Astrocyte (in vitro differentiated cells and primary cell): ENCODE data around the gene SMAD7. TPM values are rescaled to one million over a fixed set of nuclear protein-coding genes. Genes with fewer than 3 reads are reported as not detected.

Source experiments
- DNase-seq: peaks from one replicate; pipeline ENCODE4 v3.0.0-alpha.2; 2010; ENCODE audit warnings: low read depth
- FAIRE-seq: peaks from 2 replicates; lab custom pipeline; 2011; peaks lifted over from hg19 to GRCh38; lab: Jason Lieb, UNC
- H2AFZ ChIP-seq: 2 replicates; pipeline ENCODE4 v1.6.0; 2012; ENCODE audit warnings: low read depth, low read length, inconsistent platforms
- H3K27ac ChIP-seq: 2 replicates; pipeline ENCODE4 v1.5.1; 2011; ENCODE audit warnings: low read depth, low read length, inconsistent platforms
- H3K27me3 ChIP-seq: 2 replicates; pipeline ENCODE4 v1.6.0; 2011; ENCODE audit warnings: low read length, inconsistent platforms; ENCODE audit not compliant: insufficient read depth
- H3K36me3 ChIP-seq: 2 replicates; pipeline ENCODE4 v1.5.1; 2011; ENCODE audit warnings: low read length, inconsistent platforms; ENCODE audit not compliant: insufficient read depth
- H3K4me1 ChIP-seq: 2 replicates; pipeline ENCODE4 v1.5.1; 2011; ENCODE audit warnings: low read length, inconsistent platforms; ENCODE audit not compliant: insufficient read depth
- H3K4me2 ChIP-seq: 2 replicates; pipeline ENCODE4 v1.6.0; 2012; ENCODE audit warnings: low read length, inconsistent platforms
- H3K4me3 ChIP-seq: 2 replicates; pipeline ENCODE4 v1.5.1; 2011; ENCODE audit warnings: low read depth, mild to moderate bottlenecking, low read length, inconsistent platforms; ENCODE audit not compliant: insufficient read depth
- H3K79me2 ChIP-seq: 2 replicates; pipeline ENCODE4 v1.6.0; 2012; ENCODE audit warnings: mild to moderate bottlenecking, low read length, inconsistent platforms; ENCODE audit not compliant: insufficient read depth
- H3K9ac ChIP-seq: 2 replicates; pipeline ENCODE4 v1.6.0; 2012; ENCODE audit warnings: mild to moderate bottlenecking, low read length, inconsistent platforms
- H3K9me3 ChIP-seq: 2 replicates; pipeline ENCODE4 v1.5.1; 2012; ENCODE audit warnings: low read depth, mild to moderate bottlenecking, low read length, inconsistent platforms; ENCODE audit not compliant: insufficient read depth
- H4K20me1 ChIP-seq: 2 replicates; pipeline ENCODE4 v1.6.0; 2012; ENCODE audit warnings: low read length, inconsistent platforms; ENCODE audit not compliant: insufficient read depth
- H3K27ac Mint-ChIP-seq: one replicate; pipeline ENCODE4 v1.8.0; 2021; ENCODE audit warnings: mild to moderate bottlenecking, mixed read lengths; ENCODE audit not compliant: unreplicated experiment
- H3K27me3 Mint-ChIP-seq: one replicate; pipeline ENCODE4 v1.8.0; 2021; ENCODE audit warnings: low read depth, mixed read lengths; ENCODE audit not compliant: unreplicated experiment
- H3K36me3 Mint-ChIP-seq: one replicate; pipeline ENCODE4 v1.8.0; 2021; ENCODE audit warnings: low read depth, mixed read lengths; ENCODE audit not compliant: unreplicated experiment
- H3K4me1 Mint-ChIP-seq: one replicate; pipeline ENCODE4 v1.8.0; 2021; ENCODE audit warnings: low read depth, mixed read lengths; ENCODE audit not compliant: unreplicated experiment
- H3K4me3 Mint-ChIP-seq: one replicate; pipeline ENCODE4 v1.8.0; 2021; ENCODE audit warnings: mild to moderate bottlenecking, moderate library complexity, mixed read lengths; ENCODE audit not compliant: unreplicated experiment
- H3K9me3 Mint-ChIP-seq: one replicate; pipeline ENCODE4 v1.8.0; 2021; ENCODE audit warnings: mild to moderate bottlenecking, mixed read lengths; ENCODE audit not compliant: unreplicated experiment
- EZH2 ChIP-seq: IDR thresholded peaks from 2 replicates; pipeline ENCODE4 v1.6.1; 2012; ENCODE audit warnings: mild to moderate bottlenecking, low read length, inconsistent platforms; ENCODE audit not compliant: insufficient read depth
- total RNA-seq: library from RNA; stranded (reverse); gene quantifications from 2 replicates; pipeline ENCODE4 v1.2.1, GENCODE V29; 2021
- TF ChIP-seq, protein P1 (sequence below): IDR thresholded peaks from 2 replicates; pipeline ENCODE4 v1.5.1; 2011; ENCODE audit warnings: low read depth, mild to moderate bottlenecking, inconsistent platforms, low read length, moderate library complexity; ENCODE audit not compliant: insufficient read depth

Gene SMAD7
- total RNA-seq, 1 donor from 2014 or later: 62.9 TPM

DNA sequence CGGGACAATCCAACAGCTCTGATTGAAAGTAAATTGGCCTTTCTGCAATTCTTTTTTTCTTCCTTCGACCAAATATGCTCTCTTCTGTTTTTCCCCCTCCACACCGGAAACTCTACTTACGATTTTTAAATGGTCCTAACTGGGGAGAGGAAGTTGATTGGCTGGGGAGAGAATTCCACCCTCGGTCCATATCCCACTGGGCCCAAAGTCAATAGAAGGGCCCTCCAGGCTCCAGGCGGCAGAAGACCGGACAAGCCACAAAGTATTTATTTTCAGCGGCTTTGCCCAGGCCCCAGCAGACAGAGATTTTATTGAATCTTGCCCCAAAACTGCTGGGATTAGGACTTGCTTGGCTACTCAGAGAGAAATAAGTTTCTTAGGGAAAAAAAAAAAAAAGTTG is 37.1 kb upstream of the SMAD7 start:
- Mint-ChIP-seq H3K9me3 (no peaks in the 10 kb centered on the region), H3K27ac (no peak overlapping the region), H3K4me1 (peaks cover 36% of the 10 kb centered on the region), H3K27me3 (no peaks in the 10 kb centered on the region), H3K36me3 (no peaks in the 10 kb centered on the region), H3K4me3 (no peak overlapping the region)
- H3K4me3 ChIP-seq: no peak overlapping the region
- TF ChIP-seq EZH2: no peak
- TF ChIP-seq, protein P1, sequence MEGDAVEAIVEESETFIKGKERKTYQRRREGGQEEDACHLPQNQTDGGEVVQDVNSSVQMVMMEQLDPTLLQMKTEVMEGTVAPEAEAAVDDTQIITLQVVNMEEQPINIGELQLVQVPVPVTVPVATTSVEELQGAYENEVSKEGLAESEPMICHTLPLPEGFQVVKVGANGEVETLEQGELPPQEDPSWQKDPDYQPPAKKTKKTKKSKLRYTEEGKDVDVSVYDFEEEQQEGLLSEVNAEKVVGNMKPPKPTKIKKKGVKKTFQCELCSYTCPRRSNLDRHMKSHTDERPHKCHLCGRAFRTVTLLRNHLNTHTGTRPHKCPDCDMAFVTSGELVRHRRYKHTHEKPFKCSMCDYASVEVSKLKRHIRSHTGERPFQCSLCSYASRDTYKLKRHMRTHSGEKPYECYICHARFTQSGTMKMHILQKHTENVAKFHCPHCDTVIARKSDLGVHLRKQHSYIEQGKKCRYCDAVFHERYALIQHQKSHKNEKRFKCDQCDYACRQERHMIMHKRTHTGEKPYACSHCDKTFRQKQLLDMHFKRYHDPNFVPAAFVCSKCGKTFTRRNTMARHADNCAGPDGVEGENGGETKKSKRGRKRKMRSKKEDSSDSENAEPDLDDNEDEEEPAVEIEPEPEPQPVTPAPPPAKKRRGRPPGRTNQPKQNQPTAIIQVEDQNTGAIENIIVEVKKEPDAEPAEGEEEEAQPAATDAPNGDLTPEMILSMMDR: no peak
- no peaks in the 10 kb centered on the region for H4K20me1 ChIP-seq
- FAIRE-seq: no peak
- H2AFZ ChIP-seq: no peak overlapping the region
- H3K27ac ChIP-seq: no peak overlapping the region
- no peak for DNase-seq
- H3K36me3 ChIP-seq: no peaks in the 10 kb centered on the region
- H3K4me1 ChIP-seq: peaks cover 22% of the 10 kb centered on the region
- H3K9ac ChIP-seq: no peak overlapping the region
- H3K27me3 ChIP-seq: no peaks in the 10 kb centered on the region
- no peaks in the 10 kb centered on the region for H3K9me3 ChIP-seq
- H3K79me2 ChIP-seq: no peaks in the 10 kb centered on the region
- H3K4me2 ChIP-seq: no peak overlapping the region

DNA sequence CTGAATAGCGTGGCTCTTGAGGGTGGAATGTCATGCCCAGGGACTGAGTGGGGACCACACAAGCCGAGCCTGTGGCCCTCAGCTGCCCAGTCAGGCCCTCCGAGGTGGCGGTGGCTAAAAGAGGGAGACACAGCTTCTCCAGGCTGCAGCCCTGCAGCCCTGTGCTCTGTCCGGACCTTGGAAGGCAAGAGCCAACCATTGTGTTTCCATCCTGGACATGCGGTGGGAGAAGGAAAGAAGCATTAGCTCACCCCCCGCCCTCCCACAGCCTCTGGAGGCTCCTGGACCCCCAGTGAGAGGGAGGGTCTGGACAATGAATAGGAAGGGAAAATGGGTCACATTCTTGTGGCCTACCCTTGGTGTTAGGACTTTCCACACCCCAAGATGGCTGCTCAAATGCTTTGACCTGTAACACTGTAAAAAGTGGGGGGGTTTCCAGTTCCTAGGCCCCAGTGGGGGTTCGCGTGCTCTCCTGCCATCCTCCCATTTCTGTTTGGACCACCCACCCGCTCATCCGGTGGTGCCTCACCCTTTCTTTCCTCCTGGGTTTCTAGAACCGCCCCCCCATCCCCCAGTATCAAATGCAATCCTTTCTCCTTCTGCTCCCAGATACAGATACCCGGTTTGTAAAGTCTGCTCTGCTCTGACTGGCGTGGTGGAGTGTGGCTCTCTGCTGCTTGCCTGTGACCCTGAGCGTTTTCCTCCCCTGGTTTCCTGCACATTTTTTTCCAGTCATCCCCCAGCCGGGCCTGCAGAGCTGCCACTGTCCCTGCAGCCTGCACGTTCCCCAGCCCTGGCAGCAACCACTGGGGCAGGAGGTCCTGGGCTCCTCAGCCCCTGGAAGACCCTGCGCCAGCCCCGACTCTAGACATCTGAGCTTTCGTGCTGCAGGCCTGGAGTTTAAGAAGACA is 36.3 kb upstream of the SMAD7 start:
- H3K27me3 Mint-ChIP-seq: no peaks in the 10 kb centered on the region
- Histone ChIP-seq H2AFZ (no peak overlapping the region), H3K79me2 (no peaks in the 10 kb centered on the region), H3K4me1 (peaks cover 21% of the 10 kb centered on the region), H3K4me3 (no peak overlapping the region), H3K9me3 (no peaks in the 10 kb centered on the region), H3K27me3 (no peaks in the 10 kb centered on the region), H3K27ac (no peak overlapping the region), H3K4me2 (no peak overlapping the region), H3K36me3 (no peaks in the 10 kb centered on the region), H3K9ac (no peak overlapping the region), H4K20me1 (no peaks in the 10 kb centered on the region)
- H3K36me3 Mint-ChIP-seq: no peaks in the 10 kb centered on the region
- peak overlapping the region; percentile 69 for H3K27ac Mint-ChIP-seq
- TF ChIP-seq EZH2: no peak
- TF ChIP-seq, protein P1: no peak
- H3K4me1 Mint-ChIP-seq: peaks cover 38% of the 10 kb centered on the region
- H3K4me3 Mint-ChIP-seq: no peak overlapping the region
- no peaks in the 10 kb centered on the region for H3K9me3 Mint-ChIP-seq
- DNase-seq: no peak
- no peak for FAIRE-seq

- Histone ChIP-seq H3K4me2 (no peak overlapping the region), H2AFZ (no peak overlapping the region), H4K20me1 (no peaks in the 10 kb centered on the region), H3K36me3 (no peaks in the 10 kb centered on the region), H3K9ac (no peak overlapping the region), H3K4me1 (peaks cover 13% of the 10 kb centered on the region), H3K27ac (no peak overlapping the region), H3K9me3 (no peaks in the 10 kb centered on the region), H3K27me3 (no peaks in the 10 kb centered on the region), H3K79me2 (no peaks in the 10 kb centered on the region), H3K4me3 (no peak overlapping the region)
- FAIRE-seq (peak; percentile 59), DNase-seq (no peak)
- TF ChIP-seq, protein P1: no peak
- no peak for TF ChIP-seq EZH2
- no peaks in the 10 kb centered on the region for H3K36me3 Mint-ChIP-seq
- H3K4me1 Mint-ChIP-seq: peaks cover 41% of the 10 kb centered on the region
- no peak overlapping the region for H3K4me3 Mint-ChIP-seq
- H3K27me3 Mint-ChIP-seq: no peaks in the 10 kb centered on the region
- H3K9me3 Mint-ChIP-seq: peaks cover 3% of the 10 kb centered on the region
- H3K27ac Mint-ChIP-seq: no peak overlapping the region
Observed at GRCh38 chr18:48985161-48985560, 34.4 kb upstream of the SMAD7 start.
